Lower lobe of right lung (tissue), 2 donors: ENCODE data around the gene LYZL1. TPM values are rescaled to one million over a fixed set of nuclear protein-coding genes. Genes with fewer than 3 reads are reported as not detected.

Source experiments
- ATAC-seq, 2 donors: fragments of 200-7000 bp; cut with Tn5 transposase; one replicate each; pipeline ENCODE4 v1.9.1; 2020 to 2022; ENCODE audit warnings: mild to moderate bottlenecking in 2 of 2, moderate library complexity in 2 of 2
- DNase-seq: peaks from one replicate; pipeline ENCODE4 v3.0.0-alpha.2; 2020
- H3K27ac ChIP-seq: fragments of 200-600 bp; one replicate; pipeline ENCODE4 v1.8.0; 2022
- H3K27me3 ChIP-seq: fragments of 200-600 bp; one replicate; pipeline ENCODE4 v1.8.0; 2022; ENCODE audit warnings: low read depth
- H3K36me3 ChIP-seq: fragments of 200-600 bp; one replicate; pipeline ENCODE4 v1.8.0; 2022; ENCODE audit warnings: mild to moderate bottlenecking
- H3K4me1 ChIP-seq: fragments of 200-600 bp; one replicate; pipeline ENCODE4 v1.8.0; 2022
- H3K4me3 ChIP-seq: fragments of 200-600 bp; one replicate; pipeline ENCODE4 v1.8.0; 2022; ENCODE audit warnings: mild to moderate bottlenecking
- H3K9me3 ChIP-seq: fragments of 200-600 bp; one replicate; pipeline ENCODE4 v1.8.0; 2022
- intact Hi-C: fragments of 100-400 bp; cut with DNase I; formaldehyde crosslinking; loops from one replicate; pipeline ENCODE4 v1.11.0; 2022
- total RNA-seq: library from RNA; stranded (reverse); fragmentation: NEBNext Ultra II Directional; extraction: Animal tissue kit (Norgen Biotek cat#: 25700); gene quantifications from one replicate; pipeline ENCODE4 v1.2.1, GENCODE V29; 2021
- TF ChIP-seq, protein P1 (sequence below): fragments of 200-600 bp; IDR thresholded peaks from one replicate; pipeline ENCODE4 v1.8.0; 2022; ENCODE audit warnings: antibody characterized with exemption, mild to moderate bottlenecking
- donor health status: DM: no; HTN: yes; CAD: no; lungs with severe emphysema.

Gene LYZL1
- total RNA-seq, 1 donor from 2014 or later: not detected

DNA sequence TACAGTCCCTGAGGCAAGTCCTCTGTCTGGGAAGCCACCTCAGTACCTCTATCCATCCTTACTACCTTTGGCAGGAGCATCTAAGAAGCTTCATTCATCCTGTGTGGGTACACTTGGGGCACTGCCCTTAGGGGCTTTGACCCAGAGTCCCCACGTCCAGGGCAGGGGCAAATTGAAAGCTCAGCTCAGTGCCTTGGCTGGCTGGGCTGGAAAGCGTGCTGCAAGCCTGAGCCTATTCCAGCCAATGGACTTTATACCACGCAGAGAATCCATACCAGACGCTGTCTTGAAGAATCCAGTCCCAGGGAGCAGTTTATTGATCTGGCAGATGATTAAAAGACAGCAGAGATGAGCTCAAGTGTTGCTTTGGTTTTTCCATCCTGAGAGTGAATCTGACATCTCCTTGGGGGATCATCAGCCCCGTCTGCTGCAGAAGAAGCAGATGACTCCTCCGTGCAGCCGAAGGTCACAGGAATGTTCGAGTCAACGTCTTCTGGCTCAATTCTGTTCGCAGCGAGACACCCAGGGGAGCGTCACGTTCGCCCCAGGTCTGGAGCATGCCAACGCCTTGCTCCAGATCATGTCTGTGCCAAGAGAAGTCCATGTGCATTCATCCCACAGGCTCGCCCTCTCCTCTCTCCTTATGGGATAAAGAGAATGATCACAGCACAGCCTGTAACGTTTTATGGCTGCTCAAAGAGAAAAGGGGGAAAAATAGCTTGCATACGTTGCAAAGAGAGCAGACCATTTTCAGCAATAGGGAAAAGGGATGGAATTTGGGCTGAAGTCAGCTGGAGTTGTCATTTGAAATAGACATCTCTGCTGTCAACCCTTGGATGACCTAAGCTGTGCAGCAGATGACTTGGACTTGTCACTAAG is 35.8 kb upstream of the LYZL1 start:
- no peak for ATAC-seq
- TF ChIP-seq, protein P1, sequence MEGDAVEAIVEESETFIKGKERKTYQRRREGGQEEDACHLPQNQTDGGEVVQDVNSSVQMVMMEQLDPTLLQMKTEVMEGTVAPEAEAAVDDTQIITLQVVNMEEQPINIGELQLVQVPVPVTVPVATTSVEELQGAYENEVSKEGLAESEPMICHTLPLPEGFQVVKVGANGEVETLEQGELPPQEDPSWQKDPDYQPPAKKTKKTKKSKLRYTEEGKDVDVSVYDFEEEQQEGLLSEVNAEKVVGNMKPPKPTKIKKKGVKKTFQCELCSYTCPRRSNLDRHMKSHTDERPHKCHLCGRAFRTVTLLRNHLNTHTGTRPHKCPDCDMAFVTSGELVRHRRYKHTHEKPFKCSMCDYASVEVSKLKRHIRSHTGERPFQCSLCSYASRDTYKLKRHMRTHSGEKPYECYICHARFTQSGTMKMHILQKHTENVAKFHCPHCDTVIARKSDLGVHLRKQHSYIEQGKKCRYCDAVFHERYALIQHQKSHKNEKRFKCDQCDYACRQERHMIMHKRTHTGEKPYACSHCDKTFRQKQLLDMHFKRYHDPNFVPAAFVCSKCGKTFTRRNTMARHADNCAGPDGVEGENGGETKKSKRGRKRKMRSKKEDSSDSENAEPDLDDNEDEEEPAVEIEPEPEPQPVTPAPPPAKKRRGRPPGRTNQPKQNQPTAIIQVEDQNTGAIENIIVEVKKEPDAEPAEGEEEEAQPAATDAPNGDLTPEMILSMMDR: no peak

DNA sequence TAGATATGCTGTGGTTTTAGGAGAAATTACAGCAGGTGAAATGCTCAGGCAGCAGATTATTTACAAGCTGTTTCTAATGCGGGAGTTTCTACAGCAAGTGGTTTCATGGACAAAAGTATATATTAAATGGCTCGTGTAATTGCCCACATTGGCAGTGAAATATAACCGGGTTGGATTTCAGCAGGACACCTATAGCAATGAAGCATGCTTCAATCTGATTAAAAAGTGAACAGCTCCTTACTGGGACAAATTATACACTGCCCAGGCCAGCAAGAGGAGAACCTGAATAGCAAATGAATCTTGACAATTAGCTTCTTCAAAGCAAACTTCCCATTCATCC is 35.2 kb upstream of the LYZL1 start:
- peaks cover 7% of the 10 kb centered on the region for H3K27me3 ChIP-seq
- no peaks in the 10 kb centered on the region for H3K9me3 ChIP-seq
- H3K4me1 ChIP-seq: peaks cover 12% of the 10 kb centered on the region
- DNase-seq (no peak), ATAC-seq (no peak)
- H3K36me3 ChIP-seq: no peaks in the 10 kb centered on the region
- no peak overlapping the region for H3K4me3 ChIP-seq
- no peak overlapping the region for H3K27ac ChIP-seq
- intact Hi-C loops: no loop called here
- TF ChIP-seq, protein P1: no peak

More for the DNA sequence above, 35.8 kb upstream of the LYZL1 start:
- H3K36me3 ChIP-seq: no peaks in the 10 kb centered on the region
- H3K9me3 ChIP-seq: no peaks in the 10 kb centered on the region
- DNase-seq: no peak
- peaks cover 12% of the 10 kb centered on the region for H3K4me1 ChIP-seq
- intact Hi-C loops: no loop called here
- no peak overlapping the region for H3K27ac ChIP-seq
- H3K4me3 ChIP-seq: no peak overlapping the region
- peaks cover 7% of the 10 kb centered on the region for H3K27me3 ChIP-seq

DNA sequence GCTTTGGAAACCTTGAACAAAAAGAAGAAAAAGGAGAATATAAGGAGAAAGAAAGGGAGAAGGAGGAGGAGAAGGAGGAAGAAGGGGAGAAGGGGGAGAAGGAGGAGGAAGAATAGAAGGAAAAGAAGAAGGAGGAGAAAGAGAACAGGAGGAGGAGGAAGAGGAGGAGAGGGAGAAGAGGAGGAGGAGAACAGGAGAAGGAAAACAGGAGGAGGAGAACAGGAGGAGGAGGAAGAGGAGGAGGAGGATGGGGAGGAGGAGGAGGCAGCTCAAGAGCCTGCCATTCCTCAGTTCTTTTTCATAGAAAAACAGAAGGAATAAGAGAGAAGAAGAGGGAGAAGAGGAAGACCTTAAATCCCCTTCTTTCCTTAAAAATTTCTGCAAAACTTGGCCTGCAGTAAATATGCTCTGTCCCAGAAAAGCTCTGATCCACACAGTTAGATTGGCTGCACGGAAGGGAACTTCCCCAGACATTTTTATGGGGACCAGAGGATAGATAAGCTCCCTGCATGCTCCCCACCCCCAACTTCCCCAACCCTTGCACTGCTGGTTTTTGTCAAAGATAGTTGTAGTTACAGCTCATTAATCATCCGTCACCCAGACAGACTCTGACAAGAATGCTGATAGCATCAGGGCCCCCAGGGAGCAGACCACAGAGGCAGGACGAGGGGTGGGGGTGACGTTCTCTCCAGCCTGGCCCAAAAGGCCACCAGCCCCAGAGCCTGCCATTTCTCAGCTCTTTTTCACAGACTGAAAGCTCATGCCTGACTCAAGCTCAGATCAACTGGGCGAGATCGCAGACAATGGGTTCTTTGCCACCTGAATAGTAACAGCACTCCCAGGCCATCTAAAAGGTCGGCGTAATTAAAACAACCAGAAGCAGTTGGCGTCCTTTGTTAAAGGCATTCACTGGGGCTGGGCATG is 34.5 kb upstream of the LYZL1 start:
- TF ChIP-seq, protein P1: no peak
- ATAC-seq (peak in 1 of 2 donors; percentile 48), DNase-seq (no peak)
- intact Hi-C loops: no loop called here
- Histone ChIP-seq H3K27me3 (peaks cover 7% of the 10 kb centered on the region), H3K9me3 (no peaks in the 10 kb centered on the region), H3K4me1 (peaks cover 12% of the 10 kb centered on the region), H3K27ac (no peak overlapping the region), H3K4me3 (no peak overlapping the region), H3K36me3 (no peaks in the 10 kb centered on the region)

DNA sequence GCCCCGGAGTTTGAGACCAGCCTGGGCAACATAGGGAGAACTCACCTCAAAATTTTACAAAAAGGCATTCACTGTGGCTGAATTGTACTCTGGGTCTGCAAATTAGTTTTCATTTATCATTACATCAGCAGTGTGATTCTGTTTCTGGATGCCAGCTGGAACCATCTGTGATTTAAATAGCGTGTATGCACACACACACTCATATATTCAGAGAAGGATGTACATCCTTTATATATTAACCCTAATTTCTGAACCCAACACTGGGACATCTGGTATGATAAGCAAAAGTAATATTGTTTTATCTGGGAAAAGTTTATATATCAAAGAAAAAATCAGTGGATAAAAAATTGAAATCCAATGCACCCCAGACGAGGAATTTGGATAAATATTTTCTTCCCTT is 33.8 kb upstream of the LYZL1 start:
- Histone ChIP-seq H3K27me3 (peaks cover 7% of the 10 kb centered on the region), H3K4me1 (peaks cover 12% of the 10 kb centered on the region), H3K4me3 (no peak overlapping the region), H3K9me3 (no peaks in the 10 kb centered on the region), H3K36me3 (no peaks in the 10 kb centered on the region), H3K27ac (no peak overlapping the region)
- ATAC-seq: no peak
- TF ChIP-seq, protein P1: no peak
- intact Hi-C loops: no loop called here
- DNase-seq: no peak

DNA sequence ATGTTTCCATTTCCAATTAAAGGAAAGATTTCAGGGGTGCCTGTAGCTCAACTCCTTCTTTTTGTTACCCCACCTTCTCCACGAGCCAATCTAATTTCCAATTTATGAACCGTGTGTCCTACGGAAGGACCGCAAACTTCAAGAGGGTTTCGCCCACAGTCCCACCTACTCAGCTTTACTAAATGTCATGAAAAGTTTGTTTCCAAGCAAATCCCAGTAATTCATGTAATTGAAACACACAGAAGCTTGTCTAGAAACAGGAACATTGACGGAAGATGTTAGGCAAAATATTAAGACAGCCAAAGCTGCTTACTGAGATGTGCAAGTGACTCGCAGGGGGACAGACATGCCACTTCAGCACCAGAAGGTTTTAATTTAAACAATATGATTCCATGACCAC is 32.9 kb upstream of the LYZL1 start:
- Histone ChIP-seq H3K9me3 (no peaks in the 10 kb centered on the region), H3K4me3 (no peak overlapping the region), H3K4me1 (peaks cover 12% of the 10 kb centered on the region), H3K36me3 (no peaks in the 10 kb centered on the region), H3K27me3 (peaks cover 7% of the 10 kb centered on the region), H3K27ac (no peak overlapping the region)
- DNase-seq (no peak), ATAC-seq (no peak)
- intact Hi-C loops: no loop called here
- TF ChIP-seq, protein P1: no peak
